MCF 10A (cell line): ENCODE data around the gene ANO3. TPM values are rescaled to one million over a fixed set of nuclear protein-coding genes. Genes with fewer than 3 reads are reported as not detected.

Experiments
- BruUV-seq: library from RNA; stranded (reverse); fragments of 400-500 nt; replicated peaks from 2 replicates; lab custom pipeline; 2021; lab: Mats Ljungman, UMichigan
- CTCF ChIA-PET: fragments of 300-600 bp; sonication (Branson Sonifier 250); formaldehyde crosslinking; extraction: SDS; loops from one replicate; lab custom pipeline; 2021; ENCODE audit warnings: antibody characterized with exemption, inconsistent platforms; lab: Yijun Ruan, JAX
- POLR2A ChIA-PET: fragments of 300-600, 350-650 bp; sonication (Branson Sonifier 250); formaldehyde crosslinking; extraction: SDS; loops from one replicate; lab custom pipeline; 2020; ENCODE audit warnings: antibody characterized with exemption, inconsistent platforms; lab: Yijun Ruan, JAX
- DNase-seq: peaks from one replicate; pipeline ENCODE4 v3.0.0-alpha.2; 2018; ENCODE audit not compliant: unreplicated experiment
- H3K27ac Mint-ChIP-seq: one replicate; pipeline ENCODE4 v1.8.0; 2022; ENCODE audit warnings: mild to moderate bottlenecking, low read depth, mixed read lengths; ENCODE audit not compliant: unreplicated experiment
- H3K27me3 Mint-ChIP-seq: one replicate; pipeline ENCODE4 v1.8.0; 2022; ENCODE audit warnings: mixed read lengths; ENCODE audit not compliant: insufficient read depth, unreplicated experiment
- H3K36me3 Mint-ChIP-seq: one replicate; pipeline ENCODE4 v1.8.0; 2022; ENCODE audit warnings: mild to moderate bottlenecking, moderate library complexity, mixed read lengths; ENCODE audit not compliant: insufficient read depth, unreplicated experiment
- H3K4me1 Mint-ChIP-seq: one replicate; pipeline ENCODE4 v1.8.0; 2022; ENCODE audit warnings: mixed read lengths; ENCODE audit not compliant: insufficient read depth, unreplicated experiment
- H3K4me3 Mint-ChIP-seq: one replicate; pipeline ENCODE4 v1.8.0; 2022; ENCODE audit warnings: mild to moderate bottlenecking, moderate library complexity, mixed read lengths; ENCODE audit not compliant: unreplicated experiment
- H3K9me3 Mint-ChIP-seq: one replicate; pipeline ENCODE4 v1.8.0; 2022; ENCODE audit warnings: mixed read lengths; ENCODE audit not compliant: unreplicated experiment
- intact Hi-C: fragments of 100-400 bp; cut with micrococcal nuclease; formaldehyde crosslinking; loops from 2 replicates; pipeline ENCODE4 v1.14.1; 2022
- total RNA-seq: library from RNA; stranded (reverse); gene quantifications from 2 replicates; pipeline ENCODE4 v1.2.3, GENCODE V29; 2022
- TF ChIP-seq, protein P1 (sequence below): fragments of 200-600 bp; IDR thresholded peaks from one replicate; pipeline ENCODE4 v1.8.0; 2022; ENCODE audit warnings: antibody characterized with exemption, mild to moderate bottlenecking; ENCODE audit not compliant: unreplicated experiment

The ANO3 gene
- total RNA-seq, 1 experiment from 2014 or later, result not detected

DNA sequence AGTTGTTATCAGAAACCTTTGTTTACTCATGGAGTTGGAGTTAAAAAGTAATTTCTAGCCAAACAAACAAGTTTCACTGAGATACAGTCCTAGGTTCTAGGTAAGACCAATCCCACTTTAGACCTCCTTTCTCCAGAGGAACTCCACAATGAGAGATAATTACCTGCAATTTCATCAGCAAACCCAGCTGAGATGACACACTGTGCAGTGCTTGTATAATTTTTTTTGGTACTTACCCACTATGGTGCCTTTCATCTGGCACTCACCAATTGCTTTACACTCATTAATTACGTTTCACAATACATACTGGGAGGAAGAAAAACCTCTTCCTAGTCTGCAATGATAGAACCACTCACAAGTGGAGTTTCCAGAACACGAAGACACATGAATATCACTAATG lies 242.0 kb downstream of the ANO3 start:
- Mint-ChIP-seq H3K27me3 (no peaks in the 10 kb centered on the region), H3K27ac (peak overlapping the region; percentile 40), H3K9me3 (no peaks in the 10 kb centered on the region), H3K36me3 (no peaks in the 10 kb centered on the region), H3K4me3 (no peak overlapping the region), H3K4me1 (peaks cover 9% of the 10 kb centered on the region)
- DNase-seq, result no peak
- no TSS peak for BruUV-seq
- intact Hi-C loops, result no loop called here
- ChIA-PET CTCF (interaction anchor here (0.5 to 0.6 kb wide), 2 partner anchors 15 to 138 kb away, joined by 3 read pairs; no protein-coding TSS in a partner anchor), POLR2A (no interaction called here)
- TF ChIP-seq, protein P1, sequence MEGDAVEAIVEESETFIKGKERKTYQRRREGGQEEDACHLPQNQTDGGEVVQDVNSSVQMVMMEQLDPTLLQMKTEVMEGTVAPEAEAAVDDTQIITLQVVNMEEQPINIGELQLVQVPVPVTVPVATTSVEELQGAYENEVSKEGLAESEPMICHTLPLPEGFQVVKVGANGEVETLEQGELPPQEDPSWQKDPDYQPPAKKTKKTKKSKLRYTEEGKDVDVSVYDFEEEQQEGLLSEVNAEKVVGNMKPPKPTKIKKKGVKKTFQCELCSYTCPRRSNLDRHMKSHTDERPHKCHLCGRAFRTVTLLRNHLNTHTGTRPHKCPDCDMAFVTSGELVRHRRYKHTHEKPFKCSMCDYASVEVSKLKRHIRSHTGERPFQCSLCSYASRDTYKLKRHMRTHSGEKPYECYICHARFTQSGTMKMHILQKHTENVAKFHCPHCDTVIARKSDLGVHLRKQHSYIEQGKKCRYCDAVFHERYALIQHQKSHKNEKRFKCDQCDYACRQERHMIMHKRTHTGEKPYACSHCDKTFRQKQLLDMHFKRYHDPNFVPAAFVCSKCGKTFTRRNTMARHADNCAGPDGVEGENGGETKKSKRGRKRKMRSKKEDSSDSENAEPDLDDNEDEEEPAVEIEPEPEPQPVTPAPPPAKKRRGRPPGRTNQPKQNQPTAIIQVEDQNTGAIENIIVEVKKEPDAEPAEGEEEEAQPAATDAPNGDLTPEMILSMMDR, result no peak

DNA sequence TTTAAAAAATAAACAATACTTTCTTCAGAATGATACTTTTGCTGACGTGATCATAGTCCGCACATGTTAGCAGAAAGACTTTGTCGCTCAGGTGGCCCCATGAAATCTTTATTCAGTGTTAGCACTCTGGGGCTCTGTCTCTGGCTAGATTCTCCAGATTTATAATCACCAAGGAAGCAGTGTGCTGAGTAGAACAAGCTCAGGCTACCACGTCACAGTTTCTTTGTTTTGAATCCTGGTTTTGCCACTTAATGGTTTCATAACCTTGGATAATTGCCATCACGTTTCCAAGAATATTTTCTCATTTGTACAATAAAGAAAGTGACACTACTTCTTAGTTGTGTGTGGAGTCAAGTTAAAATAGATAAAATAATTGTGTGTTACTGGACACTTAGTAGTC lies 244.0 kb downstream of the ANO3 start:
- BruUV-seq, result no TSS peak
- Mint-ChIP-seq H3K27ac (peak overlapping the region; percentile 23), H3K4me3 (no peak overlapping the region), H3K36me3 (no peaks in the 10 kb centered on the region), H3K4me1 (peaks cover 19% of the 10 kb centered on the region), H3K27me3 (no peaks in the 10 kb centered on the region), H3K9me3 (no peaks in the 10 kb centered on the region)
- POLR2A ChIA-PET, result interaction anchor here (0.7 kb wide), 1 partner anchor 194 kb away, joined by 4 read pairs; no protein-coding TSS in a partner anchor
- CTCF ChIA-PET, result interaction anchor here (0.6 to 0.7 kb wide), 4 partner anchors 47 to 292 kb away, joined by 3 read pairs; no protein-coding TSS in a partner anchor
- TF ChIP-seq, protein P1, result no peak
- intact Hi-C loops, result no loop called here
- DNase-seq, result peak; percentile 61

DNA sequence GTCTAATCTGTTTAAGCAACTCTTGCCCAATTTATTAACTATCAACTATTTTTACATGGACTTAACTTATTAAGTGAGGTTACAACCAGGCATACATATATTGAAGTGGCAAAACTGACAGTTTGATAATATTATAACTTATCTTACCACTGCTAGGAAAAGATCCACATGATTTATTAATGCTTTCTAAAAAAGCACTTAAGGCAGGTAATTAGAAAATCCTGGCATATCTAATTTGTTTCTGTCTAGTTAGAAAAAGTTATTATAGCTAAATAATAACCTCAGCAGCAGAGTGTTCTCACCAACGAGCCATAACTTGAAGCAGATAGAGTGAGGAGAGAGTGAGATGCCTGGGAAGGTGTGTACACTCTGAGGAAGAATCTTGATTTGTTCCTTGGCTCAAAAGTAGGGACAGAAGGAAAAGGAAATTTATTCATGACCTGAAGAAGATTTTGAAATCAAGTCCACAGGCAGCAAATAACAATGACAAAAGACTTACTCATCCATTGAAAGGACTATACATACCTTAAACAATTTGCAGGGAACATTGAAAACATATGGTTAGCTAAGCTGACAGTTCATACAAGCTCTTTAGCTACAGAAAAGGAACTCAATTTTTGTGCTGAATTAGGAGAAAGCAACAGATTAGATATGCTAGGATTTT lies 247.2 kb downstream of the ANO3 start:
- Mint-ChIP-seq H3K9me3 (no peaks in the 10 kb centered on the region), H3K27ac (no peak overlapping the region), H3K4me1 (peaks cover 31% of the 10 kb centered on the region), H3K27me3 (no peaks in the 10 kb centered on the region), H3K36me3 (no peaks in the 10 kb centered on the region), H3K4me3 (no peak overlapping the region)
- ChIA-PET CTCF (interaction anchor here (0.7 to 0.9 kb wide), 3 partner anchors 18 to 217 kb away, joined by 3 to 4 read pairs (median 3); no protein-coding TSS in a partner anchor), POLR2A (interaction anchor here (0.8 to 2.4 kb wide), 3 partner anchors 12 to 44 kb away, joined by 3 to 8 read pairs (median 4); no protein-coding TSS in a partner anchor)
- TF ChIP-seq, protein P1, result no peak
- peak; percentile 46 for DNase-seq
- BruUV-seq, result no TSS peak
- intact Hi-C loops, result no loop called here

DNA sequence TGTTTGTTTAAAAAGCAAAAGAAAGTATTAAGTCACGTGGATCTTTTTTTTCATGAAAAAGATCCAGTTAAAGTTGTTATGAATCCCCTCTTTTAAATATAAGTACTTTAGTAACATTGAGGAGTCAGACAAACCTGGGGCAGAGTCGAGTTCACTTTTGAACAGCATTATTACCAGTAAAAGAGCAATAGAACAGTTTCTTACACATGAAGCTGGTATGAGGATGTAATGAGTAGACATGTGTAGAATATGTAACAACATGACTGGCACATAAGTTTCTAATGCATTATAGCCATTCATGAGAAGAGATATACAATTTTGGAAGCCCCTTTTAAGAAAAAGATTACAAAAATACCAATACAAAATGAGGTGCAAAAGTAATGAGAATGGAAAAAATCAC lies 247.8 kb downstream of the ANO3 start:
- Mint-ChIP-seq H3K4me1 (peaks cover 31% of the 10 kb centered on the region), H3K27me3 (no peaks in the 10 kb centered on the region), H3K27ac (no peak overlapping the region), H3K4me3 (no peak overlapping the region), H3K36me3 (no peaks in the 10 kb centered on the region), H3K9me3 (no peaks in the 10 kb centered on the region)
- ChIA-PET POLR2A (interaction anchor here (1.3 to 2.4 kb wide), 3 partner anchors 13 to 43 kb away, joined by 3 to 8 read pairs (median 4); no protein-coding TSS in a partner anchor), CTCF (interaction anchor here (0.7 to 0.8 kb wide), 2 partner anchors 17 to 218 kb away, joined by 3 to 4 read pairs; no protein-coding TSS in a partner anchor)
- intact Hi-C loops, result loop anchor here (5.0 kb wide), 1 partner anchor 43 kb away; no protein-coding TSS in a partner anchor
- no peak for DNase-seq
- no TSS peak for BruUV-seq
- TF ChIP-seq, protein P1, result no peak
